Measurements from ENCODE around the gene TRPM5.

Gene TRPM5

DNA sequence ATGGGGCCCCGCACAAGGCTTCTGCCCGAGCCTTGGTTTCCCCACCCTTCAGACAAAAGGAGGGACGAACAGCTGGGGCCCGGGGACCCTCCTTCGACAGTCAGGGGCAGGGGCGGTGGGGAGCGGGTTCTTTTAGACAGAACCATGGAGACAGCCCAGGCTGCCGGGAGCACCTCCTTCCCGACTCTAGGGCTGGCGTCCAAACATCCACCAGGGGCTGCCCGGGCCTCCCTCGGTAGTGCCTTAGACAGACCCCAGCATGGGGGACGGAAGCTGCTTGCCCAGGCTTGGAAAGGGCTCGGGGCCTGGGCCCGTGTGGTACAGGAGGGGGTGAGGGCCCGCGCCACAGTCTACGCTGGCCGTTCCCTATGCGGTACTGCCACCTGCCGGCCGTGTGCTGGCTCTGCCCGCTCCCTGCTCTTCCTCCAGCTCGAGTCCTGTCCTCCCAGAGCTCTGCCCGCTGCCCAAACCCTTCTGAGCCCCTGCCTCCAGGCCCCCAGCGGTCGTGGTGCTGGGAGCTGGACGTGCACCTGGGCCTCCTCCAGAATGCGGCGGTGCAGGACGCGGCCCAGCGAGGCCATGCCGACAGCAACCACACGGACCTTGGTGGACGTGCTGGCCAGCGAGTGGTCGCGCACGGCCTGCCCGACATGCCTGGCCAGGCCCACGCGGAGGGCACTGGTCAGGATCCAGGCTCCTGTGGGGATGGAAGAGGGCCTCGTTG, 23.6 kb downstream of the TRPM5 start:
- DNase-seq (ENCODE audit: low spot score) = peak; percentile 82

DNA sequence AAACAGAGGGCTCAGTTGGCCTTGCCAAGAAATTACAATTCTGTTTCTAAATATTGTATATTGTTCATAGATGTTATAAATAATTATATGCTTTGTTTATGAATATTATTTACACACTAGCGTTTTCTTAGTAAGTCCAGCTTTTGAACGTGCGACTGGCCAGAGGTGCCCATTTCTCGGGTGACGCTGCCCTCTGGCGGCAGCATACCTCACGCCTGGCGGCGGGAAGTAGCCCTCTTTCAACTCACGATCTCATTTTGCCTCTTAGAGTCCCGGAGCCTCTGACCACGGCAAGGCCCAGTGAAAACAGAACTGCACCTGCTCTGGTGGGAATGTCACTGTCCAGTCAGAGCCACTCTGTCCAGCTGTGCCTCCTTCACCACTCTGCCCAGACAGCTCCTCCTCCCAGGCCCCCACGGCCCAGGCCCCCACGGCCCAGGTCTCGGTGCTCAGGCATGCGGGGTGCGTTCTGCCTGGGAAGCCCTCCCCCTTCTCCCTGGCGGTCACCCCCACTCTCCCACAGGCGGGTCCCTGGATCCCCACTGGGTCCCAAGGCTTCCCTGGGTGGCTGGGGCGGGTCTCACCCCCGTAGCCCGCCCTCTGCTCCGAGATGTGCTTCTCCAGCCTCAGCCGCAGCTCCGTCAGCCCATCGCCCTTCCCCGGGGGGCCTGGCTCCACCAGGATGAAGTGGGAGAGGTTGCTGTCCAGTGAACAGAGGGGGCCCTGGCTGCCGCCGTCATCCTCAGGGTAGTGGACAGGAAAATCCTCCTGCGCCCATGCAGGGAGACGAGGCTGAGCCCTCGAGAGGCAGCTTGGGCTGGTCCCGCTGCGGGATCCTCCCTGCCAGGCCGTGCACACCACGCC, 24.4 kb downstream of the TRPM5 start:
- peak; percentile 81 for DNase-seq (ENCODE audit: low spot score)

DNA sequence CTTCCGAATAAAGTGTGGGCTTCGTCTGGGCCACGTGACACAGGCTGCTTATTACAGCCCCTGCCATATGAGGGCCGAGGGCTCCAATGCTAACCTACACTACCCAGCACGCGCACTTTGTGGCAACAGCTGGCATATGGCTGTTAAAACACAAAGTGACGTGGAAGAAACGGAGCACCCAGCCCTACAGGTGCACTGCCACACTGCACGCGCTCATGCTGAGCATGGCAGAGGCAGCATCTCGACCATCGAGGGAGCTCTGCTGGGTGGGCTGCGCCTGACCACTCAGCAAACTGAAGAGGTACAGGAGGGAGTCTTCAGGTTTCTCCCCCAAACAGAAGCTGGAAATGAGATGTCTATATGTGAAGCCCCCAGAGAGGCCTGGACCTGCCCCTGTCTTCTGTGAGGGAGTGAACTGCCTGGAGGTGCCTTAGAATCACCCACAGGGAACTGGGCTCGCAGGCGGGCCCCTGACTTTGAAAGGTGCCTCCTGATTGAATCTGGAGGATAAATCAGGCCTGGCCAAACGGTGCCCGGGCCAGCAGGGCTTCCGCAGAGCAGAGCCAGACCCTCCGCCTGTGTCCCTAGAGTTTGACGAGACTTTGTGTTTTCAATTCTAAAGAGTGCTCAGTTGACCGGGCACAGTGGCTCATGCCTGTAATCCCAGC, 25.5 kb downstream of the TRPM5 start:
- no peak for DNase-seq (ENCODE audit: low spot score)

DNA sequence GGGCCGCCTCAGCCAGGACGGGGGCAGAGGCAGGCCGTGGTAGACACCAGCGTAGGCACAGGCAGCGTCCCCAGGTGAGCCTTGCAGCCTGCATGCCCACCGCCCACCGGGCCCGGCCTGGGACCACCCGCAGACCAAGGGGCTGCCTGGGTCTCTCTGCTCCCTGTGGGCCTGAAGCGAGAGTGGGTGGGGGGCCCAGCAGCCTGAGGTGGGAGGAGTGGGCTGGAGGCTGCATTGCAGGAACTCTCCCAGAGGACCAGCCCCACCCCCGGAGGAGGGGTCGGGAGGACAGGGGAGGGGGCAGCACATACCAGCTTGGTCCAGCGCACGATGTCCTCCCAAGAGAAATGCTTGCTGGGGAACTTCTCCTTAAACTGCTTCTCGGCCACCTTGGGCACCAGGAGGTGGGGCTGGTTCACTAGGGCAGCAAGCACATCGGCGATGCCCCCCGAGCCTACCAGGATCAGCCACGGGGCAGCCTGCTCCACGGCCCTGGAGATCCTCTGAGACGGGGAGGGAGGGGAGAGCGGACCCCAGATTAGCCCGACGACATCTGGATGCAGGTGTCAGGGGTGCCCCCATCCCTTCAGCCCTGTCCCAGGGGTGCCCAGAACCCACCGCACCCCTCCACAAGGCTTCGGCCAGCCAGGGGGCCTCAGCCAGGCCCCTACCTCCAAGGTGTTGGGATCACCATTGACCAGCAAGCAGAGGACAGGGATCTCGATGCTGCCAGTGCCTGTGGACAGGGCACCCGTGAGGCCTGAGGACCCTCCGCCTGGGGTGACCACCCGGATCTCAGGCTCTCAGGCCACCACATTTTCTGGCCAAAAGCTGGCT, 26.2 kb downstream of the TRPM5 start:
- no peak for DNase-seq (ENCODE audit: low spot score)

DNA sequence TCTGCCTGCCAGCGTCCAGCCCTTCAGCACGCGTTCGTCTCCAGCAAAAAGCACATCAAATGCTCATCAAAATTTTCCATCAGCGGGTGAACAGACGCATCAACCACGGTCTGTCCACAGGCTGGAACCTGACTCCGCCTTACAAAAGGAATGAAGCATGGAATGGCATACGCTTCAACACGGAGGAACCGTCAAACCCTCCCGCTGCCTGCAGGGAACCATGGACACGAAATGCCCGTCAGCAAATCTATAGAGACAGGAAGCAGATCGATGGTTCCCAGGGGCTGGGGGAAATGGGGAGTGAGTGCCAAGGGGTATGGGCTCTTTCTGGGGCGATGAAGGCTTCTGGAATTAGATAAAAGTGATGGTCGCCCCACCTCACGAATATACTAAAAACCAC, 27.5 kb downstream of the TRPM5 start:
- no peak for DNase-seq (ENCODE audit: low spot score)

DNA sequence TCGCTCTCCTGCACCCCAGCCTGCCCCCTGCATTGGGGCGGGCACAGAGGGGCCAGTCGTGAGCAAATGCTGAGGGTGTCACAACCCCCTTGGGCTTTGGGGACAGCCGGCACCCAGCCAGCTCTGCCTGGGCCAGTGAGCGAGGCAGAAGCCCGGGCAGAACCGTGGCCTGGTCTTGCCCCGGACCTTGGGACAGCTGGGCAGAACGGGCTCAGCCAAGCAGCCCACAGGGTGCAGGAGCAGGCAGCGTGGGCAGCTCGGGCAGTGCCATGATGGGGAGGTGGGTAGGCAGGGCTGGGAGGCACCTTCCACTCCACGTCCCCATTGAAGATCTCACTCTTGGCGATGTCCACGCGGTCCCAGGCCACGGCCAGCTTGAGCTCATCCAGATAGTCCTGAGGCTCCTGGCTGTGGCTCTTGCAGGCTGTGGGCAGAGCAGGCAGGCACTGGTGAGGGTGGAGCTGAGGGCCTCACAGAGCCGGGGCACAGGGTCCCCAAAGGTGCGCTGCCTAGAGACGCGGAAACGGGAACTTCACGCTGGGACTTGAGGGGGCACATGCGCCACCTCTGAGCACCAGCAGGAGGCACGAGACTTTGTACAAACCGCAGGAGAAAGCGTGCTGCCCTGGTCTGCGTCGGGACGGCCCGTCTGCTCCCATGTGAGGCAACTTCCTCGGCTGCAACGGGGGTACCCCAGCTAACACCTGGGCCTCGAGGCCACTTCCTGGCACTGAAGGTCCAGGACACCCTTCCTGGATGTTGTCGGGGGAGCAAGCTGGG, 28.5 kb downstream of the TRPM5 start:
- DNase-seq (ENCODE audit: low spot score) = no peak

DNA sequence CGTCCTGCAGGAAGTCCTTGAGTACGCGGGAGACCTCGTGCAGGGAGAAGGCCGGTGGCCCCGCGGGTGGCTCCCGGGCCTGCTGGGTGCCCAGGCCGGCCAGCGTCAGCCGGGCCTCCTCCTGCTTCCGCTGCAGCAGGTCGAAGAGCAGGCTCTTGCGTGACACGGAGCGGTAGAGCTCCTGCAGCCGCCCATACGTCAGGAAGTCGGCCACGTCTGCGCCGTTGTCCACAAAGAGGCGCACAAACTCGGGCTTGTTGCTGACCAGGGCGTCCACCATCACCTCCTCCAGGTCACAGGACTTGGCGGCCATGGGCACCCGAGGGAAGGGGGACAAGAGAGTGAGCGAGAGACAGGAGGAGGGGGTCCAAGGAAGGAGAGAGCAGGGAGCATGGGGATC, 29.1 kb downstream of the TRPM5 start:
- DNase-seq (ENCODE audit: low spot score) = no peak

DNA sequence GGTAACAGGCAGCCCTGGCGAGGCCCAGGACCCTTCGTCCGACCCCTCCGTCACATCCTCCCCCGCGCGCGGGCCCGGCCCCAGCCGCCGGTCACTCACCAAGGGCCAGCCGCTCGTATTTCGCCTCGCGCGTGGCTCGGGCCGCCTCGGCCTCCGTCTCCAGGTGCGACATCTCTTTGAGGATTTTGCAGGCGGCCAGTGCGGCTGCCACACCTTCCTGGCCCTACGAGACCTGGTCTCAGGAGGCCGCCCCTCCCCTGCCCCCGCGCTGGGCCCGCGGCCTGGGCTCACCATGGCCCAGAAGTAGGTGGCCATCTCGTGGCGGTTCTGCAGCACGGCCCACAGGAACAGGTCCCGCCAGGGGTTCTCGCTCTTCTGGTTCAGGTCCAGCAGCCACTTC, 29.7 kb downstream of the TRPM5 start:
- no peak for DNase-seq (ENCODE audit: low spot score)

DNA sequence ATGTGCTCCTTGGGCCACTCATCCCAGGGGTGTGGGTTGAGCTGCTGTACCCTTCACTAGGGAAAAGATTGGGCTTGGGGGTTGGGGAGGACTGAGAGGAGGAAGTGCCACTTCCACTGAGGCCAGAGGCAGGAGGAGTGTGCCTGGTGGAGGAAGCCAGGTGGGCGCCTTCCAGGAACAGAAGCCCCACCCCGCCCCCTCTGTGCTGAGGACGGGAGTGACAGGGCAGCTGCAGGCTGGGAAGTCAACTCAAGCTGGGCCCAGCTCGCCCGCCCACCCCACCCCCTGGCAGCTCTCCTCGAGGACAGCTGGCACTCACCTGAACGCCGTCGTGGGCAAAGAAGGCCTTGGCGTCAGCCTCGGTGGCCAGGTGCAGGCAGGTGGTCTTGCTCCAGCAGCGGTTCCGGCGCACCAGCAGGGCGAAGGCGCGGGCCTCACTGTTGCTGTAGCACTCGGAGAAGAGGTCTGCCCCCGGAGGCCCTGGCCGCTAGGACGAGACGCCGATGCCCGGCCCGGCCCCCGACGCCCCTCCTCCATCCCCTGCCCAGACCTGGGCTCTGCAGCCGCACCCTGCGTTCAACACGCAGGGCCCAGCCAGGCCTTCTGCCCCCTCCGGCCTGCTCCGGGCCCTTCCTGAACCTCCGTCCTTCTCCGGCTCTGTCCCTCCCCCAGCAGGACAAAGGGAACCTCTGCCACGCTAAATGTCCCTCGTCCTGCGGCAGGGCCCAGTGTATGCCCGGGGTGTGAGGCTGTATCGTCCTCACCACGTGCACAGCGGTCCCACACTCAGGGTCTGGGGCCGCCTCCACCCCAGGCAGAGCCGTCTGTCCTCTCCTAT, 30.4 kb downstream of the TRPM5 start:
- no peak for DNase-seq (ENCODE audit: low spot score)

DNA sequence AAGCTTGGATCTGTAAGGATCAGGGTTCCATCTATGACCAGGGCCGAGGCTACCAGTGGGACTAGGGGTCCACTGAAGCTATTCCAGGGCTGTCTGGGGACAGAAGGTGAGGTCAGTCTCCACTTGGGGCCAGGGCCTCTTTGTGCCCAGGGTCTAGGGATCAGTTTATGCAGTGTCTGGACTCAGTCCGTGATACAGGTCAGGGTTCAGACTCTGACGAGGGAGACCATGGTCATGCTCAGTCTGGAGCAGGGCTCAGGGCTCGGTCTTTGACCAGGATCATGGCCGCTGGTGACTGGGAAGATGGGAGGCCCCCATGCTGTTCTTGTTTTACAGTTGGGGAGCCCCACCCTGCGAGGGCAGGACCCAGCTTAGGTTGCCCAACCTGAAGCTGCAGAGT, 32.0 kb downstream of the TRPM5 start:
- DNase-seq (ENCODE audit: low spot score) = no peak

DNA sequence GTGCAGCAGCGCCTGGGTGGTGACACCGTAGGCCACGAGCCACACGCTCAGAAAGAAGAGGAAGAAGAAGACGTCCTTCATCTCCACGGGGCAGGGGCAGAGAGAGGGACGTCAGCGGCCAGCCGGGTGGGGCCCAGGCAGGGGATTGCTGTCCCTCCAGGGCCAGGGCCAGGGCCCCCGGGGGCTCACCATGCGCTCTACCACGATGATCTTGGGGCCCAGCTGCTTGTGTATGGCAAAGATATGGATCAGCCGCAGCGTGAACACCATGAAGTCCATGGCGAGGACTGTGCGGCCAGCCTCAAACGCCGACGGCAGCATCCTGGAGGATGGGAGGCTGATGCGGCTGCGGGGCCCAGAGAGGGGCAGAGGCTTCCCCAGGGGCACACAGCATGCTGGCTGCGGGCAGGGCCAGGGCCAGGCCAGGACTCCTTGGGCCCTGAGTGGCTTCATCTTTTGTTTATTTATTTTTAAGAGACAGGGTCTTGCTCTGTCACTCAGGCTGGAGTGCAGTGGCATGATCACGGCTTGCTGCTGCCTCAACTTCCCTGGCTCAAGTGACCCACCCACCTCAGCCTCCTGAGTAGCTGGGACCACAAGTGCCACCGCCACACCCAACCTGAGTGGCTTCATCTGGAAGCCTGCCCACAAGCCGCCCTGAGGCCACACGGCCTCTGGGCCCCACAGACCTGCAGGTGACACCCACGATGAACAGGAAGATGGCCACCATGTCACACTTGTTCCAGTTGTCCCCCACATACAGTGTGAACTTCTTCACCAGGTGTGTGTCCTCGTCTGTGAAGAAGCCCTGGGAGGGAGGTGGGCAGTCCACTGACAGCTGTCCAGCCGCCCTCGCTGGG, 32.6 kb downstream of the TRPM5 start:
- no peak for DNase-seq (ENCODE audit: low spot score)

DNA sequence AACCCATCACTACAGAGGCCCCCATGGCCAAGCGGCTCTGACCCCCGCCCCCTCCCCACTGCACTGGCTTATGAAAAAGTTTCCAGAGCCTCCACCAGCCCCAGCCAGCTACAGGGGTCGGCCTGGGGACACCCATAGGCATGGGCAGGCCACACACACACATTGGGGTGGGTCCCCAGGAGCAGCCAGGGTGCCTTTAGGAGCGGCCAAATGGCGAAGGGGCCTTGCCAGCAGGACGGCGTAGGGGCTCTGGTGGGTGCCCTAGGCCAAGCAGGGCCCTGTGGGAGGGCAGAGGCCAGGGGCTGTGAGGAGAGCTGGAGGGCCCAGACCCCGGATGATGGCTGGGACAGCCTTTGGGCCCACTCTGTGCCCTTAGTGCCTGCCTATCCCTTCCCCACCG, 33.7 kb downstream of the TRPM5 start:
- no peak for DNase-seq (ENCODE audit: low spot score)

DNA sequence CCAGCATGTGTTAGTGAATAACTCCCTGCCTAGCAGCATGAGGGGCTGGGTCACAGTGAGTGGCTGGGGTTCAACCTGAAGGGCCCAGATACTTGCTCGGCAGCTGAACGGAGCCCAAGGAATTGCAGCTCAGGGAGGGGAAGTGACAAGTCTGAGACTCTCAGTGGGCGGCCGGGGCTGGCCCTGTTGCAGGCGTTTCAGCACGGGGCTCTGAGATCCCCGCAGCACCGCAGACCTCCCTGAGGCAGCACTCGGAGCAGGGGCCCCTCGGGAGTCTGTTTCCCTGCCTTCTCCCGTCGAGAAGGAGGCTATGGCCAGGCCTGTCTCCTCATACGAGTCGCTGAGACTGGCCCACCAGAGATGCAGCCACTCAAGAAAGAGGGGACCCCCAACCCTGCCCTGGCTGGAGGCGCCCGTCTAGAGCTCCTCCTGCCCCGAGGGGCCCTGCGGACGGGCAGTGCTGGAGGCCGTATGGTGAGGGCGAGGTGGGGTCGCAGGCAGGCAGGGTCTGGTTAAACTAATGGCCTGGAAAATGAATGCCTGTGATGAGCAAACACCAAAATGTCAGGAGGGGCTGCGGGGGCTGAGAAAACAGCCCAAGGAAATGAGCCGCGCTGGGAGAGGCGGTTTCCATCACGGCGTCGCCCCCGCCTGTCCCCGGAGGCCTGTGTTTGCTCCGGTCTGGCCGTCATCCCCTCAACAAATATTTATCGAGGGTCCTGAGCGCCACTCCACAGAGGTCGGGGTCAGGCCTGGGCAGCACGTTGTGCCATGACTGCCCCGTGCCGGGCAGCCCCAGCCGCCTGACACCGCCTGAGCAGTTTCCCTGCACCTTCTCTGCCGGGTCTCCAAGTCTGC, 34.5 kb downstream of the TRPM5 start:
- DNase-seq (ENCODE audit: low spot score) = no peak

DNA sequence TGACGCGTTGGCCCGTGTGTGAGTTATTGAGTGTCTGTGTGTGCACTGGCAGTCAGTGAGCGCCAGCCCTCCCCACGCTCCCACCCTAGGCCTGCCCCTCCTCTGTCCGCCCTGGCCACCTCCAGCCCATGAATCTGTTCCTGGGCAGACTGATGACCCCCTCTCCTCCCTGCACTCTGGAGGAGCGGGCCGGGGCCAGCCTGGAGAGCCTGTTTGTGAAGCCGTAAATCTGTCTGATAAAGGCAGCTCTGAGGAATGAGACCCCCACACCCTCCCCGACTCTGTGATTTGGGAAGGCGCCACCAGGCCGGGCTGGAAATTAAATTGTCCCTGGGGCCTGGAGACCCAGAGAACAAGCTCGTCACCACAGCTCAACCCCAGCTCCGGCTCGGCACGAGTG, 35.2 kb downstream of the TRPM5 start:
- DNase-seq (ENCODE audit: low spot score) = no peak

DNA sequence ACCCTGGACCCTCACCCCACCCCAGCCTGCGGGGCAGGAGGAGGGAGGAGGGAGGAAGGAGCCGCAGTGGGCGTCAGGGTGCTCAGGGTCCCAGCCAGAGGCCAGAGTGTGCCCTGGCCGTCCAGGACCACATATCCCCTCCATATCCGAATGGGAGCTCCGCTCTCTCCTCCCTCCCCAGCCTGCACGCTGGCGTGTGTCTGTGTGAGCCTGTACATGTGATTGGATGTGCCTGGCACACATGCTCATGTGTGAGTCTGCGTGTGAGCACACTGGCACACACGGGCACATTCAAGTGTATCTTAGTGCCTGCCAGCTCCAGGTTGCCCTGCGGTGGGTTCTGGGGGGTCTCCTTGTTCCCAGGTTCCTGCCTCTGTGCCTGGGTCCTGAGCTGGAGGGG, 35.6 kb downstream of the TRPM5 start:
- DNase-seq (ENCODE audit: low spot score) = no peak

DNA sequence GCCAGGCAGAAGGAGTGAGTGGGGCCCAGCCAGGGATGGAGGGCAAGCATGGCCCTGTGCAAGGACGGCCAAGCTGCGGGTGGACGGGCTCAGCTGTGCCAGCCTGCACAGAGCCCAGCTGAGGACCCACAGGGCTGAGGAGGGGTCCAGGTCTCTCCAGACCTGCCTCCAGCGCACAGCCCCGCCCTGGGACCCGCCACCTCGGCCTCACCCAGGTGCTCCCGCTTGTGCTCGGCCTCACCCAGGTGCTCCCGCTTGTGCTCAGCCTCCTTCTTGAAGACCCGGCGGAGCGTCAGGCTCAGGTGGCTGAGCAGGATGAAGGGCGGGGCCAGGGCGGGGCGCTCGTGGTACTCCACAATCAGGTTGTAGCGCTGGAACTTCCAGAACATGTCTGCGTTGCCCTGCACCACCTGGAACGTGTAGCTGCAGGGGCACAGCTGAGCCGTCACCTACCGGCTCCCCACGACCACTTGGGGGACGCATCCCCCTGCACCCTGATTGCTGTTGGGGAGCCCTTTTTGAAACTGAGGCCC, 37.4 kb downstream of the TRPM5 start:
- no peak for DNase-seq (ENCODE audit: low spot score)

DNA sequence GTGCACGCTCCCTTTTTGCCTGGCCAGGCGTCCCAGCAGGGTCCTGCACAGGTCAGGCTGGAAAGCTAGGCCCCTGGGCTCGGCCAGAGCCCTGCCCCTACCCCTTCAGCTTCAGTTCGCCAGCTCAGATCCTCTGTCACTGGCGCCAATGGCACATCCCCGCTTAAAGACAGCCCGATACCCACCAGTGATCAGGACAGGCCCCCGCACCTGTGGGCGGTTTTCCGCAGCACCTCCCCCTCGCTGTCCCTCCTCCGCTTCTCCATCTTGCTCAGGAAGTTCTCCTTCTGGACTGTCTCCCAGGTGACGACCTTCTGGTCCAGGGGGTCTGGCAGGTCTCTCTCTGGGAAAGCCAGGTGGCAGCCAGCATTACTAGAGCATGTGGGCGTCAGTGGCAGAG, 37.9 kb downstream of the TRPM5 start:
- DNase-seq (ENCODE audit: low spot score) = no peak

DNA sequence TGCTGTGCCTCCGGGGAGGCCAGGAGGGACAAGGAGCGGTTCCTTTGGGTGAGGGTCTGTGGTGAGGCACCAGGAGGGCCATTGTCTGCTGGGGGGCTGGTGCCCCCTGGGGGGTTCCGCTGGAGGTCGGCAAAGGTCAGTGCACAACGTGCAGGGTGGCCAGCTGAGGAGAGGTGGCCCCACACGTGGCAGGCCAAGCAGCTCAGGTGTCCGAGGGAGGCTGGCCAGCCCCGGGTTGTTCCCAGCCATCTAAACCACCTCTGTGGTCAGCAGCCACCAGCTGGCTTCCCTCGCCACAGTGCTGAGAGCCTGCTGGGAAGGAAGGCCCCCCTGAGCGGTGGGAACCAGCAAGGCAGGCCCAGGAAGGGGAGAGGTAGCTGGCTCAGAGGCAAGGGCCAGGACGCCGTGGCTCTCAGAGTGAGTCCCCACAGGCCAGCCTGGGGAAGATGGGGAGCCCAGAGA, 39.5 kb downstream of the TRPM5 start:
- no peak for DNase-seq (ENCODE audit: low spot score)

Data from RKO (cell line).